EH (cell line): ENCODE results near the gene LDLRAD4.
A peak's percentile ranks its signal among the peaks of the same experiment; 100 is the strongest.

Experiments used
- DNase-seq: peaks from one replicate; pipeline ENCODE4 v3.0.0-alpha.2; 2015; ENCODE audit warnings: low read depth

LDLRAD4 gene

DNA sequence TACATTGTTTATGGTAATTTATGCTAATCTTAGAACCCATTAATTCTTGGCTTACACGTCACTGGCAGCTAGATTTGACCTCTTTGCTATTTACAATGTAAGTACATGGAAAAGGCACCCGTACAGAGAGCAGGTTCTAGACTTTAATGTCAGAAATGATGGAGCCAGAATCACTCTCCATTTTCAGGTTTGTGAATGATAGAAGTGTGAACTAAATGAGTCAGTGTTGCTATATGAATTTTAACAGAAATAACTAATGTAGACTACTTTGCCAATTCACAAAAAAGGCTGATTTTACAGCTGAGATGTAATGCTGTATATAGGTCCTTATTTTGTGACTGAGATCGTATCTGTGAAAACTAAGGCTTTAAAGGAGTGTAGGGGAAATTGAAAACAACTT lies 214.6 kb downstream of the LDLRAD4 start:
- DNase-seq: no peak

GRCh38 chr18:13433685-13434084 lies 215.1 kb downstream of the LDLRAD4 start:
- DNase-seq: peak; percentile 44

GRCh38 chr18:13434854-13435253 lies 216.3 kb downstream of the LDLRAD4 start:
- DNase-seq: no peak

DNA sequence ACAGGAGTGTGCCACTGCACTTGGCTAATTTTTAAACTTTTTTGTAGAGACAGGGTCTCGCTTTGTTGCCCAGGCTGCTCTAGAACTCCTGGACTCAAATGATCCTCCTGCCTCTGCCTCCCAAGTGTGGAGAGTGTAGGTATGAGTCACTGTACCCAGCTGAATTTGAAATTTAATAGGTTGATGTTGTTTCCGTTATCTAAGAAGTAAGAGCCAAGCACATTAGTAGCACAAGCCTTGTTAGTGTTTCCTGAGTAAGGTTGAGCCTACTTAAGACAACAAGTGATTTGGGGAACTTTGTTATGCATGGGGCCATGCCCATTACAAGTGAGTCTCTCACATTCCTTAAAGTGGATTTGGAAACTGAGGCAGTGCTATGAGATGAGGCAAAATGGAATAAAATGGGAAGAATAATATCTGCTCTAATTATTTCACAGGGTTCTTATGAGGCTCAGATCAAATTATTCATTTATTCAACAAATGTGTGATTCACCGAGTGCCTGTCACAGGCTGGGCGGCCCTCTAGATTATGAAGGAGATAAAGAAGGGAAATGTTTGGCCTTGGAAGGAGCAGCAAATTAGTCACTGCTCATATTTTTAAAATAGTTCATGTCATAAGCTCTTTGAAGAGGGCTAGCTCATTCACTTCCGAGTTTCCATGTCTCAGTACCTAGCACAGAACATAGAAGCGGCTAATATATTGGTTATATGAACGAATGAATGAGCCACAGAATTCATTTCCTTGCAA lies 217.2 kb downstream of the LDLRAD4 start:
- peak; percentile 88 for DNase-seq

- no peak for DNase-seq
Observed at GRCh38 chr18:13436576-13436975, 218.0 kb downstream of the LDLRAD4 start.

DNA sequence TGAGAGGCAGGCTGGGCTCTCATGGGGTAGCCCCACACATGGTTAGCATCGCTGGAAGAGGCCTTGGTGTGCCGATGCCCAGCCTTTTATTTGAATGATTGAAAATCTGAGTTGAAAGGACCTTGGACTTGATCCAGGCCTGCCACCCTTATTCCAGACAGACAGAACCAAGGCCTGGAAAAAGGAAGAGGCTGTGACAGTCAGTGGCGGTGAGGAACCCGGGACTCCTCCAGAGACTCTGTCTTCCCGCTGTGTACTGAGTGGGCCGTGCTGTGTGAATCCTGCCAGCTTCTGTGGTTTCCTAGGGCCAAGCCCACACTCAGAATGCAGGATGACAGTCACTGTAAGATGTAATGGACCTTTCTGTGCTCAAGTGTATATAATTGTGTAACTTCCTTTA lies 218.5 kb downstream of the LDLRAD4 start:
- no peak for DNase-seq

DNA sequence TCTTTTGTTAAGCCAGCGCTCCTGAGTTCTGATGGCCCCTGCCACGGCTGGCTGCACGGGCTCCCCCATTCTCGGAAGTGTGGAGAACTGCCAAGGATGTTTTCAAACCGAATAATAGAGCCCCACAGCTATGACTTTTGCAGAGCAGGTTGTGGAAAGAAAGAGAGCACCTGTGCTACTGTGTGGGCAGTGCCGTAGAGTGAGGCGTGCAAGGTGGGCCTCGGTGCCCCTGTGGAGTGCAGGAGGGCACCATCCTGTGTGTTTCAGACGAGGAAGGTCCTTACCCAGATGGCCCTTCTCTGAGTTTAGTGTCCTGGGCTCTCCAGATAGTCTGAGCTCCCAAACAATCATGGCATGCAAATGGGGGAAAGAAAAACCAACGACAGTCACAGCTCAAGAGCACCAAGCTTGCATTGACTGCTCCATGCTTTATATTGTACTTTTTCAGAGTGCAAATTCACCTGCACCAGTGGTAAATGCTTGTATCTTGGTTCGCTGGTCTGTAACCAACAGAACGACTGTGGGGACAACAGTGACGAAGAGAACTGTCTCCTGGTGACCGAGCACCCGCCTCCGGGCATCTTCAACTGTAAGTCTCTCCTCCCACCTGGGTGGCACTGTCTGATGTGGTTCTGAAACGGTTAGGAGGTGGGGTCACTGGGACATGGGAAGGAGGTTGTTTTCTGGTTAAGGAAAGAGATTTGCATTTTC lies 219.4 kb downstream of the LDLRAD4 start:
- no peak for DNase-seq

DNA sequence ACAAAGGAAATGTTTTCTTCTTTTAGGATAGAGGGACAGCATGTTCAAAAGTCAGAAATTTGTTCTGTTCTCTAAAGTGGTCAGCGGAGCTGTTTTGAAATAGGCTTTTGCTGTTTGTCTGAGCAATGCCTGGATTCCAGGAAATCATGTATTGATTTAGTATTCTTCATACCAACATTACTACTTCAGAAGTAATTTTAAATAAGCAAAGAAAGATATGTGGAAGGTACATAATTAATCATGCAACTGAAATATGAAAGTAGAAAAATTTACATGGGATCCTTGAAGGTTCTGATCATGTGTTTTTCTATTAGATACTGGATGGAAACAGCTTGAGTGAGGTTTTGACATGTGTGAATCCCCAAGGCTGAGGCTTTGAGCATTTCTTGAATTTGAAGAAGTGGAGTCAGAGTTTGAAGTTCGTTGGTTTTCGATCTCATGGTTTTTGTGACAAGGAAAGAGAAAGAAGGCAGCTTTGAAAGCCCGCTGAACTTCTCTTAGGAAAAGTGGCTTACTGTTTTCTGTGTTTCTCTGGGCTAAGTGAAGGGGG lies 220.0 kb downstream of the LDLRAD4 start:
- no peak for DNase-seq

DNA sequence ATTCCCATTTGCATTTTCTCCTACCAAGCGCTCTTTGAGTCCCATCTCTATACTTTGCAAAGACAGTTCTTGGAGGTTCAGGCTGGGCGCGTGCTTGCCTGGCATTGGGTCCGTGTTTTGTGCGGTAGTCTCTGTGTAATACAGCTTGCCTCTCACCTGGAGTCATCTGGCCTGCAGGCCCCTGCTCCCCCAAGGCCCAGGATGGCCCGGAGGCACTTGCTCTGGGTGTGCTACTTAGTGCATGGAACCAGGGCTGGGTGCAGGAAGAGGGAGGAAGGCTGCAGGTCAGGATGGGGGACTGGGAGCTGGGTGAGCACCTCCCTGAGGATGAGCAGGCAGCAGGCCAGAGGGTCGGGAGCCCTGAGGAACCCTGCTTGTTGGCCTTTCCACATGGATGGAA lies 220.9 kb downstream of the LDLRAD4 start:
- DNase-seq: no peak

- no peak for DNase-seq
Observed at GRCh38 chr18:13440277-13441248, 222.0 kb downstream of the LDLRAD4 start.

- DNase-seq: no peak
Observed at GRCh38 chr18:13441736-13442135, 223.2 kb downstream of the LDLRAD4 start.

DNA sequence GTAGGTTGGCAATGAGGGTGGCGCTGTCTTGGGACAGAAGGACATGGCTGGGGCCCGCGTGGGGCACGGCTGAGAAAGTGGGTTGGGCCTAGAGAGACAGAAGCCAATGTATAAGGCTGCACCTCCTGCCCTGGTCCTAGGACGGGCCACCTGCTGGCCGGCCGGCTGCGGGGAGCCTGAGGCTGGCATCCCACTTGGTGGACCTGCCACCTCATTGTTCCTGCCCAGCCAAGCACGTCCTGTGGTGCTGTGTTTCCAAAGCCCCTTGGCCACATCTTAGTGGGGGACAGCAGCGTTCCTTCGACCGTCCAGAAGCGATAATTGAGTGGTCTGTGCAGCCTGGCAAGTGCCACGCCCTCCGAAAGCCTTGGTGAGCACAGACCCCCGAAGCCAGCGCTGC lies 223.9 kb downstream of the LDLRAD4 start:
- DNase-seq: no peak

DNA sequence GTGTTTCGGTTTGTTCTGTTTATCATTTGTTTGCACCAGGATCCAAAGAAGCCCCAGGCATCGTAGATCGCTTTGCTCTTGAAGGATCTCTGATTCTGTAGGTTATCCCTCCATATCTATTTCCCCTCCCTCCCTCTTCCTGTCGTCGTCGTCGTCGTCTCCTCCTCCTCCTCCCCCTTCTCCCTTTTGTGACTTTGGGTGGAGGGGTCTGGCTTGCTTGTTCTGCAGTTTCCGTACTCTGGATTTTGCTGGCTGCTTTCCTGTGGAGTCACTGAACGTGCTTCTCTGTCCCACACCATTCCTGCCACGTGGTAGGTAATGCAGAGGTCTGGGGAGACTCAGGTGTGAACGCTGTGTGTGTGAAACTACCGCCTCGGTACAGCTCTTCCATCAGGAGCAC lies 225.0 kb downstream of the LDLRAD4 start:
- no peak for DNase-seq

DNA sequence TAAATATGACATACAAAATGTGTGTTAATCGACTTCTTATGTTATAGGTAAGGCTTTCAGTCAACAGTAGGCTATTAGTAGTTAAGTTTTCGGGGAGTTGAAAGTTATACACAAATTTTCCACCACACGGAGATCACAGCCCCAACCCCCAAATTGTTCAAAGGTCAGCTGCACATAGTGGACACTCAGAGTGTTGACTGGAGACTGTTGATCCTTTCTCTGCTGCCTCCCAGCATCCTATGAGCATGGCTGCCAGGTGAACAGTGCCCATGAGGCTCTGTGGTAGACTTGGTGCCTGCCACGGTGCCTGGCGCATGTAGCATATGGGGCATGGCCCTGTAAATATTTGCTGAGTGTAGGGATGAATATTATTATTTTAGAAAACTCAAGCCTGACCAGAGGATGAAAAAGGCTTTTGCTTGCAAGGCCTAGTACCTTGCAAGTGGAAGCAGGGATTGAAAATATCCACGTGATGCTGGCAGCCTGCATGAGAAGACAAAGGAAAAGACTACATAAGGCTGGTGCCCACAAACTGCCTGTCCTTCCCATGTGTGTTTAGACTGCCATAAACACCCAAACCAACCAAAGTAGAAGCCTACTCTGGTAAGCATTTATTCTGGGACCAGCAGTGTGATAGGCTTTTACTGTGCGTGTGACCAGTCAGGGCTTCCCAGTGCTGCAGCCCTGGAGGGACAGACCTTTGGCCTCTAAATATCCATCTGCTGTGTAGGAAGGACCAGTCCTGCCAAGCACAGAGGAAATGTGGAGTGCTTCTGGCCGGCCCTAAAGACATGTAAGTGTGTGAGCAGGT lies 226.1 kb downstream of the LDLRAD4 start:
- DNase-seq: no peak

GRCh38 chr18:13445241-13445897 lies 226.8 kb downstream of the LDLRAD4 start:
- DNase-seq: no peak

DNA sequence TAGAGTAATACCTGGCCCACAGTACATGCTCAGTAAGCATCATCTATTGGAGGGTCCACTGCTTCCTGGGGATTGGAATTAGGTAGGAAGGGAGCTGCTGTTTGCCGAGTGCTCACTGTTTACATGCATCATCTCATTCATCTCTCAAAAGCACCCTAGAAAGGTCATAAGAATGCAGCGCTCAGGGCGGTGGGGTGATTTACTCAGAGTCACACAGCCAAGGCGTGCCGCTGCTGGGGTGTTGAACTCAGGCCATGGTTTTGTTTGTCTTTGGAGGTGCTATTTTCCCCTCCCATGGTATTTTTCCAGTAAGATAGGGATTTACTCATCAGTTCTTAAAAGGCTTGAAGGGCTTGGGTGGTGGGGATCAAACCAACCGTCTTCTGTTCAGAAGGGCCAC lies 227.5 kb downstream of the LDLRAD4 start:
- DNase-seq: no peak

- no peak for DNase-seq
Observed at GRCh38 chr18:13446610-13447461, 228.3 kb downstream of the LDLRAD4 start.

DNA sequence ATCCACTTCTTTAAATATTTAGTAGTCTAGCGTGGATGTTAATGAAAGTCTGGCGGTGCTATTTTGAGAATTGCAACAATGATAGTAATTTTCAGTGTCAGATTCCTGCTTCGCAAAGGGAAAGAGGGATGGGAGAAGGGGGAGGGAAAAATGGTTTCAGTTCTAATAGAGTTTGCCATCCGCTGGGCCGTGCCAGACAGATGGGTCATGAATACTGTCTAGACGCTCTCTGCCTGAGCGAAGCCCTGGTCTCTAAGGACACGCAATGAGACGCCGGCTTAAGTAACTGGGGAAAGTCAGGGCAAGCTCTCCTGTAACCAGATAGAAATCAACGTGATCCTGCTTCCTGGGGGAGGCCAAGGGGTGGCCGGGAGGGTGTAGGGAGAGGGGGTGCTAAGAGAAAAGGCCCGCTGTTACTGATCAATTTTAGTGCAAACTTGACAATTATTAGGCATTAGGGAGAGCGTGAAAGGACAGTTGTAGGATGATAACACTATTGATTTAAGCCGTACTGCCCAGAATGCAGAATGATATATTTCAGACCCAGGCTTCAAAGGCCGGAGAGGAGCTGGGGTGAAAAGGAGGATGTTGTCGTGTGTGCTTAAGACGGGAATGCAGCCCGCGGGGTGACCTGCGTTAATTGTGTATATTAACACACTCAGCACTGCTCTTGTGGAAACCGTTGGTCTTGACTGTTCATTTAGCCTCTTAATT lies 229.2 kb downstream of the LDLRAD4 start:
- peak; percentile 89 for DNase-seq

- no peak for DNase-seq
Observed at GRCh38 chr18:13448335-13448795, 229.8 kb downstream of the LDLRAD4 start.
